C4-2B (cell line): ENCODE results near the gene MGAT5B.

Experiments
- ZFX ChIP-seq: fragments of 450-650 bp; IDR thresholded peaks from 2 replicates; pipeline ENCODE4 v1.6.1; 2017
- TF ChIP-seq, protein P1 (sequence below): fragments of 450-650 bp; conservative IDR thresholded peaks from 2 replicates; pipeline ENCODE4 v1.5.1; 2017; ENCODE audit warnings: mild to moderate bottlenecking

GRCh38 chr17:76953066-76953465, 84.9 kb downstream of the MGAT5B start:
- TF ChIP-seq, protein P1, sequence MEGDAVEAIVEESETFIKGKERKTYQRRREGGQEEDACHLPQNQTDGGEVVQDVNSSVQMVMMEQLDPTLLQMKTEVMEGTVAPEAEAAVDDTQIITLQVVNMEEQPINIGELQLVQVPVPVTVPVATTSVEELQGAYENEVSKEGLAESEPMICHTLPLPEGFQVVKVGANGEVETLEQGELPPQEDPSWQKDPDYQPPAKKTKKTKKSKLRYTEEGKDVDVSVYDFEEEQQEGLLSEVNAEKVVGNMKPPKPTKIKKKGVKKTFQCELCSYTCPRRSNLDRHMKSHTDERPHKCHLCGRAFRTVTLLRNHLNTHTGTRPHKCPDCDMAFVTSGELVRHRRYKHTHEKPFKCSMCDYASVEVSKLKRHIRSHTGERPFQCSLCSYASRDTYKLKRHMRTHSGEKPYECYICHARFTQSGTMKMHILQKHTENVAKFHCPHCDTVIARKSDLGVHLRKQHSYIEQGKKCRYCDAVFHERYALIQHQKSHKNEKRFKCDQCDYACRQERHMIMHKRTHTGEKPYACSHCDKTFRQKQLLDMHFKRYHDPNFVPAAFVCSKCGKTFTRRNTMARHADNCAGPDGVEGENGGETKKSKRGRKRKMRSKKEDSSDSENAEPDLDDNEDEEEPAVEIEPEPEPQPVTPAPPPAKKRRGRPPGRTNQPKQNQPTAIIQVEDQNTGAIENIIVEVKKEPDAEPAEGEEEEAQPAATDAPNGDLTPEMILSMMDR = no peak
- no peak for TF ChIP-seq ZFX
